Neural progenitor cell (in vitro differentiated cells): ENCODE data around the gene ECSIT. TPM values are rescaled to one million over a fixed set of nuclear protein-coding genes. Genes with fewer than 3 reads are reported as not detected.

Experiments used
- DNase-seq: peaks from one replicate; pipeline ENCODE4 v3.0.0-alpha.2; 2016; ENCODE audit warnings: low spot score
- H2AFZ ChIP-seq: fragments of 200-600 bp; sonication (generic); replicated peaks from 2 replicates; pipeline ENCODE4 v1.6.1; 2016; ENCODE audit warnings: antibody characterized with exemption
- H3F3A ChIP-seq: fragments of 200-600 bp; sonication (generic); 2 replicates; pipeline ENCODE4 v1.6.1; 2016; ENCODE audit warnings: antibody characterized with exemption, low read depth
- H3K27ac ChIP-seq: fragments of 200-600 bp; sonication (generic); 2 replicates; pipeline ENCODE4 v1.5.1; 2016; ENCODE audit warnings: mild to moderate bottlenecking
- H3K27me3 ChIP-seq: fragments of 200-600 bp; sonication (generic); 2 replicates; pipeline ENCODE4 v1.6.1; 2016; ENCODE audit warnings: mild to moderate bottlenecking, moderate library complexity
- H3K36me3 ChIP-seq: fragments of 200-600 bp; sonication (generic); 2 replicates; pipeline ENCODE4 v1.5.1; 2016
- H3K4me1 ChIP-seq: fragments of 200-600 bp; sonication (generic); 2 replicates; pipeline ENCODE4 v1.6.1; 2016; ENCODE audit warnings: mixed run types
- H3K4me2 ChIP-seq: fragments of 200-600 bp; sonication (generic); 2 replicates; pipeline ENCODE4 v1.6.1; 2016
- H3K4me3 ChIP-seq: fragments of 200-600 bp; sonication (generic); 2 replicates; pipeline ENCODE4 v1.5.1; 2016
- H3K79me2 ChIP-seq: fragments of 200-600 bp; sonication (generic); 2 replicates; pipeline ENCODE4 v1.6.1; 2016; ENCODE audit warnings: low read depth
- H3K9ac ChIP-seq: fragments of 200-600 bp; sonication (generic); 2 replicates; pipeline ENCODE4 v1.6.1; 2016
- H3K9me3 ChIP-seq: fragments of 200-600 bp; sonication (generic); 2 replicates; pipeline ENCODE4 v1.5.1; 2016; ENCODE audit warnings: low read depth
- H4K20me1 ChIP-seq: fragments of 200-600 bp; sonication (generic); 2 replicates; pipeline ENCODE4 v1.6.1; 2016; ENCODE audit warnings: low read depth
- H3K27ac Mint-ChIP-seq: 3 replicates; pipeline ENCODE4 v1.8.0; 2021; ENCODE audit warnings: mixed read lengths
- H3K27me3 Mint-ChIP-seq: 2 replicates; pipeline ENCODE4 v1.8.0; 2022; ENCODE audit warnings: low read depth, mild to moderate bottlenecking, inconsistent platforms, moderate library complexity, mixed read lengths; ENCODE audit not compliant: insufficient read depth
- H3K36me3 Mint-ChIP-seq: 3 replicates; pipeline ENCODE4 v1.8.0; 2021; ENCODE audit warnings: mixed read lengths
- H3K4me1 Mint-ChIP-seq: 3 replicates; pipeline ENCODE4 v1.8.0; 2021; ENCODE audit warnings: mixed read lengths
- H3K4me3 Mint-ChIP-seq: 3 replicates; pipeline ENCODE4 v1.8.0; 2021; ENCODE audit warnings: mild to moderate bottlenecking, moderate library complexity, mixed read lengths
- H3K9me3 Mint-ChIP-seq: 3 replicates; pipeline ENCODE4 v1.8.0; 2020; ENCODE audit warnings: mixed read lengths
- CTCF ChIP-seq: fragments of 200-600 bp; sonication (generic); IDR thresholded peaks from 2 replicates; pipeline ENCODE4 v1.5.1; 2017; ENCODE audit warnings: antibody characterized with exemption, mild to moderate bottlenecking
- EZH2 ChIP-seq: fragments of 200-600 bp; sonication (generic); IDR thresholded peaks from 2 replicates; pipeline ENCODE4 v1.6.1; 2017; ENCODE audit warnings: antibody characterized with exemption, mild to moderate bottlenecking, moderate library complexity
- EZH2phosphoT487 ChIP-seq: fragments of 200-600 bp; sonication (generic); IDR thresholded peaks from 2 replicates; pipeline ENCODE4 v1.6.1; 2017; ENCODE audit warnings: antibody characterized with exemption
- total RNA-seq: library from RNA; depleted of rRNA; stranded (reverse); fragments of >200 nt; gene quantifications from 2 replicates; pipeline ENCODE4 v1.2.3, GENCODE V29; 2015; ENCODE audit warnings: low replicate concordance

The ECSIT gene
- total RNA-seq, 1 donor from 2014 or later, result 9.4 TPM

GRCh38 chr19:11494634-11495285, 34.2 kb downstream of the ECSIT start:
- H3F3A ChIP-seq, result no peaks in the 10 kb centered on the region
- no peak overlapping the region for H3K27ac ChIP-seq
- H3K27me3 ChIP-seq, result no peaks in the 10 kb centered on the region
- peaks cover 3% of the 10 kb centered on the region for H4K20me1 ChIP-seq
- H3K9ac ChIP-seq, result no peak overlapping the region
- Mint-ChIP-seq H3K36me3 (peaks cover 8% of the 10 kb centered on the region), H3K27me3 (peaks cover 2% of the 10 kb centered on the region), H3K4me1 (peaks cover under 1% of the 10 kb centered on the region), H3K9me3 (no peaks in the 10 kb centered on the region), H3K27ac (peak overlapping the region; percentile 79), H3K4me3 (no peak overlapping the region)
- no peaks in the 10 kb centered on the region for H3K4me1 ChIP-seq
- no peak overlapping the region for H3K4me3 ChIP-seq
- no peaks in the 10 kb centered on the region for H3K79me2 ChIP-seq
- TF ChIP-seq CTCF, result no peak
- no peak for TF ChIP-seq EZH2
- TF ChIP-seq EZH2phosphoT487, result no peak
- no peaks in the 10 kb centered on the region for H3K9me3 ChIP-seq
- H3K4me2 ChIP-seq, result no peak overlapping the region
- H2AFZ ChIP-seq, result no peak overlapping the region
- no peak for DNase-seq
- no peaks in the 10 kb centered on the region for H3K36me3 ChIP-seq

GRCh38 chr19:11489378-11489777, 39.6 kb downstream of the ECSIT start:
- H3K4me1 ChIP-seq, result no peaks in the 10 kb centered on the region
- H3K4me2 ChIP-seq, result no peak overlapping the region
- Mint-ChIP-seq H3K27ac (no peak overlapping the region), H3K36me3 (peaks cover 7% of the 10 kb centered on the region), H3K9me3 (no peaks in the 10 kb centered on the region), H3K27me3 (peaks cover 7% of the 10 kb centered on the region), H3K4me3 (no peak overlapping the region), H3K4me1 (no peaks in the 10 kb centered on the region)
- no peak overlapping the region for H2AFZ ChIP-seq
- H3K4me3 ChIP-seq, result no peak overlapping the region
- H3K9ac ChIP-seq, result no peak overlapping the region
- H3F3A ChIP-seq, result no peaks in the 10 kb centered on the region
- no peaks in the 10 kb centered on the region for H3K27me3 ChIP-seq
- H3K79me2 ChIP-seq, result no peaks in the 10 kb centered on the region
- H4K20me1 ChIP-seq, result no peaks in the 10 kb centered on the region
- no peak overlapping the region for H3K27ac ChIP-seq
- no peaks in the 10 kb centered on the region for H3K36me3 ChIP-seq
- TF ChIP-seq EZH2 (no peak), CTCF (no peak), EZH2phosphoT487 (no peak)
- no peak for DNase-seq
- H3K9me3 ChIP-seq, result no peaks in the 10 kb centered on the region

- TF ChIP-seq EZH2 (no peak), EZH2phosphoT487 (no peak), CTCF (no peak)
- Histone ChIP-seq H3K36me3 (no peaks in the 10 kb centered on the region), H3K27ac (no peak overlapping the region), H3K4me1 (no peaks in the 10 kb centered on the region), H2AFZ (no peak overlapping the region), H3F3A (peaks cover under 1% of the 10 kb centered on the region), H3K4me2 (no peak overlapping the region), H3K4me3 (no peak overlapping the region), H3K9me3 (no peaks in the 10 kb centered on the region), H3K79me2 (no peaks in the 10 kb centered on the region), H4K20me1 (peaks cover 11% of the 10 kb centered on the region), H3K9ac (no peak overlapping the region), H3K27me3 (peaks cover 13% of the 10 kb centered on the region)
- H3K36me3 Mint-ChIP-seq, result peaks cover 13% of the 10 kb centered on the region
- H3K4me3 Mint-ChIP-seq, result no peak overlapping the region
- H3K27me3 Mint-ChIP-seq, result peaks cover 17% of the 10 kb centered on the region
- no peak for DNase-seq
- peaks cover 4% of the 10 kb centered on the region for H3K4me1 Mint-ChIP-seq
- H3K27ac Mint-ChIP-seq, result no peak overlapping the region
- H3K9me3 Mint-ChIP-seq, result no peaks in the 10 kb centered on the region
Observed at GRCh38 chr19:11486661-11487503, 42.1 kb downstream of the ECSIT start.
